Ascending aorta (tissue), 2 donors: ENCODE measurements around the gene CAMK1D. TPM values are rescaled to one million over a fixed set of nuclear protein-coding genes. Genes with fewer than 3 reads are reported as not detected.

Source experiments
- DNase-seq, 2 donors: peaks; one replicate each; pipeline ENCODE4 v3.0.0-alpha.2; 2019; ENCODE audit warnings: low spot score in 2 of 2
- H3K27ac ChIP-seq, 2 donors: fragments of 200-600 bp; sonication (generic); one replicate each; pipeline ENCODE4 v1.5.1; 2016 to 2017; ENCODE audit warnings: mild to moderate bottlenecking in 1 of 2
- H3K27me3 ChIP-seq: fragments of 200-600 bp; sonication (generic); one replicate; pipeline ENCODE4 v1.5.1; 2017
- H3K36me3 ChIP-seq, 2 donors: fragments of 200-600 bp; sonication (generic); one replicate each; pipeline ENCODE4 v1.5.1; 2016
- H3K4me1 ChIP-seq, 2 donors: fragments of 200-600 bp; sonication (generic); one replicate each; pipeline ENCODE4 v1.5.1; 2016 to 2017; ENCODE audit warnings: mild to moderate bottlenecking in 1 of 2
- H3K4me3 ChIP-seq, 2 donors: fragments of 200-600 bp; sonication (generic); one replicate each; pipeline ENCODE4 v1.5.1; 2016 to 2017; ENCODE audit warnings: mild to moderate bottlenecking in 1 of 2
- H3K9me3 ChIP-seq, 2 donors: fragments of 200-600 bp; sonication (generic); one replicate each; pipeline ENCODE4 v1.5.1; 2016
- intact Hi-C: fragments of 100-400 bp; cut with DNase I; formaldehyde crosslinking; loops from one replicate; pipeline ENCODE4 v1.15.1; 2023
- total RNA-seq: library from RNA; depleted of rRNA; stranded (reverse); fragments of >200 nt; gene quantifications from one replicate; pipeline ENCODE4 v1.1.0, GENCODE V29; 2016
- TF ChIP-seq, protein P1 (sequence below), 3 experiments: fragments of 200-600 bp in 2 of 3; fragments of 450-650 bp in 1 of 3; sonication (generic) in 2 of 3; IDR thresholded peaks; one replicate each; pipeline ENCODE4 v1.5.1; 2016 to 2019; ENCODE audit warnings: antibody characterized with exemption in 3 of 3, mild to moderate bottlenecking in 1 of 3, moderate library complexity in 1 of 3

The CAMK1D gene
- total RNA-seq, 1 donor from 2014 or later, result 4.2 TPM

DNA sequence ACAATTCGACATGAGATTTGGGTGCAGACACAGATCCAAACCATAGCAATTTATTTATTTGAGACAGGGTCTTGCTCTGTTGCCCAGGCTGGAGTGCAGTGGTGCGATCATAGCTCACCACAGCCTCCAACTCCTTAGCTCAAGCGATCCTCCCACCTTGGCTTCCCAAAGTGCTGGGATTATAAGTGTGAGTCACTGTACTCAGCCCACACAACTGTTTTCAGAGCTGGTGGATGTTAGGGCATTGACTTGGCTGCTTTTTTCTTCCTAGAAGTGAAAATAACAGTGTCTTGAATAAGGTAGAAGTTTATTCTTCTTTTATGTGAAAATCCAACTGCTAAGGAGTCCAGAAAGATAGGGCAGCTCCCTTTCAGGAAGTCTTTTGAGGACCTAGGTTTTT, 520.1 kb downstream of the CAMK1D start:
- TF ChIP-seq, protein P1, sequence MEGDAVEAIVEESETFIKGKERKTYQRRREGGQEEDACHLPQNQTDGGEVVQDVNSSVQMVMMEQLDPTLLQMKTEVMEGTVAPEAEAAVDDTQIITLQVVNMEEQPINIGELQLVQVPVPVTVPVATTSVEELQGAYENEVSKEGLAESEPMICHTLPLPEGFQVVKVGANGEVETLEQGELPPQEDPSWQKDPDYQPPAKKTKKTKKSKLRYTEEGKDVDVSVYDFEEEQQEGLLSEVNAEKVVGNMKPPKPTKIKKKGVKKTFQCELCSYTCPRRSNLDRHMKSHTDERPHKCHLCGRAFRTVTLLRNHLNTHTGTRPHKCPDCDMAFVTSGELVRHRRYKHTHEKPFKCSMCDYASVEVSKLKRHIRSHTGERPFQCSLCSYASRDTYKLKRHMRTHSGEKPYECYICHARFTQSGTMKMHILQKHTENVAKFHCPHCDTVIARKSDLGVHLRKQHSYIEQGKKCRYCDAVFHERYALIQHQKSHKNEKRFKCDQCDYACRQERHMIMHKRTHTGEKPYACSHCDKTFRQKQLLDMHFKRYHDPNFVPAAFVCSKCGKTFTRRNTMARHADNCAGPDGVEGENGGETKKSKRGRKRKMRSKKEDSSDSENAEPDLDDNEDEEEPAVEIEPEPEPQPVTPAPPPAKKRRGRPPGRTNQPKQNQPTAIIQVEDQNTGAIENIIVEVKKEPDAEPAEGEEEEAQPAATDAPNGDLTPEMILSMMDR (IDR thresholded peaks at IDR 0.05), result no peak
- Histone ChIP-seq H3K4me3 (no peak overlapping the region), H3K27ac (no peak overlapping the region), H3K4me1 (no peaks in the 10 kb centered on the region), H3K36me3 (no peaks in the 10 kb centered on the region), H3K9me3 (no peaks in the 10 kb centered on the region), H3K27me3 (no peaks in the 10 kb centered on the region)
- intact Hi-C loops, result no loop called here
- no peak for DNase-seq

DNA sequence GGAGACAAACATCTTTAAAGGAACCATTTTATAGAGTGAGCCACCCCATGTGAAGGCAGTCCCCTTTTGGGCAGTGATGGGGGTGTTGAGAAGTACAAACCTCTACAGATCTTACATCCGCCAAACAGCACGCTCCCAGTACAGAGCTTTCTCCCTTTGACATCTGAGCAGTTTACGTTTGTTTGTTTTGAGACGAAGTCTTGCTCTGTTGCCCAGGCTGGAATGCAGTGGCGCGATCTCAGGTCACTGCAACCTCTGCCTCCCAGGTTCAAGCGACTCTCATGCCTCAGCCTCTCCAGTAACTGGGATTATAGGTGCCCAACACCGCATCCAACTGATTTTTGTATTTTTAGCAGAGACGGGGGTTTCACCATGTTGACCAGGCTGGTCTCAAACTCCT, 523.2 kb downstream of the CAMK1D start:
- Histone ChIP-seq H3K36me3 (no peaks in the 10 kb centered on the region), H3K27ac (no peak overlapping the region), H3K4me1 (peaks cover 0 to 22% of the 10 kb centered on the region in 2 donors), H3K27me3 (no peaks in the 10 kb centered on the region), H3K4me3 (no peak overlapping the region), H3K9me3 (no peaks in the 10 kb centered on the region)
- intact Hi-C loops, result no loop called here
- DNase-seq, result no peak
- TF ChIP-seq, protein P1 (IDR thresholded peaks at IDR 0.05), result no peak

DNA sequence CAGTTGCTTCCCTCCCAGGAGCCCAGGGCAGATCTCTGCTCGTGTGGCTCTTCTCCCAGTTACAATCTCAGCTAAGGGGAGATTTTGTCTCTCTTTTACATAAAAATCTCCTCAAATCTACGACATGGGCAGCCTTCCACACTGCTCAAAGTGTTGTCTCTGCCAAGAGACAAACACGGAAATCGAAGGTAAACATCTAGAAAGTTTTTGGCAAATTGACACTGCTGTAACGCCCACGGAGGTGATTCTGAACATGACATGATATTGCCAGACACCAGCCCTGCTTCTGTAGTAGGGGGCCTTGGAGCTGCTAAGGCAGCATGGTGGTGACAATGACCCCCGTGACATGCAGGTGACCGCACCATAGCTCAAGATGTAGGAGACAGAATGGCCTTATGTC, 523.8 kb downstream of the CAMK1D start:
- no peak overlapping the region for H3K27ac ChIP-seq
- TF ChIP-seq, protein P1 (IDR thresholded peaks at IDR 0.05), result no peak
- no peaks in the 10 kb centered on the region for H3K9me3 ChIP-seq
- intact Hi-C loops, result no loop called here
- H3K4me1 ChIP-seq, result peaks cover 0 to 22% of the 10 kb centered on the region in 2 donors
- H3K27me3 ChIP-seq, result no peaks in the 10 kb centered on the region
- DNase-seq, result no peak
- no peak overlapping the region for H3K4me3 ChIP-seq
- H3K36me3 ChIP-seq, result no peaks in the 10 kb centered on the region

DNA sequence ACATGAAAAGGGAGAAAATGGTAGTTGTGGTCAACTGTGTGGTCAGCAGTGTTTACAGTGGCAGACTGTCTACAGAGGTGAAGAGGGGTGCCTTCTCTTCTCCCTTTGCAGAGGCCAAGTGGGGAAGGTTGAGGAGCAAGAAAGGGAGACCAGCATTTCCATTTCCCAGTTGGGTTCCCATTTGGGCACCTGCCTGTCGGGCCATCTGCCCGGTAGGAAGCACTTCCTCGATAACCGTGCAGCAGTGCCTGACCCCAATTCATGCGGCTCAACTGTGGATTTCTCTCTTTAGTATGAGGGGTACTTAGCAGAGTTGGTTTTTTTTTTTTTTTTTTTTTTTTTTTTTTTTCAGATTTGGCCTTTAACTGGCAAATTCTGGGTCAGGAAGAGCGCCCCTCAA, 525.2 kb downstream of the CAMK1D start:
- intact Hi-C loops, result no loop called here
- Histone ChIP-seq H3K4me1 (peaks cover 0 to 22% of the 10 kb centered on the region in 2 donors), H3K36me3 (no peaks in the 10 kb centered on the region), H3K9me3 (no peaks in the 10 kb centered on the region), H3K4me3 (no peak overlapping the region), H3K27ac (peak overlapping the region in 1 of 2 donors; percentile 22), H3K27me3 (no peaks in the 10 kb centered on the region)
- DNase-seq, result no peak
- TF ChIP-seq, protein P1 (IDR thresholded peaks at IDR 0.05), result no peak

DNA sequence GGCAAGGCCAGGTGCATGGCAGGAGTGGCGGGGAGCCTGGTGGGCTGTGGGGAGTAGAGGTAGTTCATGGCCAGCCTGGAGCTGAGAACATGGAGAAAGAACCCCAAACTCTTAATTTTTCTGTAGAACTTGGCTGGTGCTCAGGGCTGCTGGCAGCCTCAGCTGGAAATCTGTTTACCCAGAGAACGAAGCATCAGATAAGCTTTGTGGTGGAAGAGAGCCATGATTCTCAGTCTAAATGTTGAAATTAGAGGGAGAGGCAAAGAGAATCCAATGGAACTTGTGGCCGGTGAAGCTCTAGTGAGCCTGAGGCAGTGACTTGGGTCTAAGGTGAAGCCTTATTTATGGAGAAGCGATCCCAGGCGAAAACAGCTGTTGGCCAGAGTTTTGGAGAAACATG, 525.8 kb downstream of the CAMK1D start:
- TF ChIP-seq, protein P1 (IDR thresholded peaks at IDR 0.05), result no peak
- Histone ChIP-seq H3K27ac (peak overlapping the region; percentile 10 to 22), H3K4me1 (peaks cover 0 to 22% of the 10 kb centered on the region in 2 donors), H3K4me3 (no peak overlapping the region), H3K9me3 (no peaks in the 10 kb centered on the region), H3K27me3 (no peaks in the 10 kb centered on the region), H3K36me3 (no peaks in the 10 kb centered on the region)
- intact Hi-C loops, result no loop called here
- no peak for DNase-seq

DNA sequence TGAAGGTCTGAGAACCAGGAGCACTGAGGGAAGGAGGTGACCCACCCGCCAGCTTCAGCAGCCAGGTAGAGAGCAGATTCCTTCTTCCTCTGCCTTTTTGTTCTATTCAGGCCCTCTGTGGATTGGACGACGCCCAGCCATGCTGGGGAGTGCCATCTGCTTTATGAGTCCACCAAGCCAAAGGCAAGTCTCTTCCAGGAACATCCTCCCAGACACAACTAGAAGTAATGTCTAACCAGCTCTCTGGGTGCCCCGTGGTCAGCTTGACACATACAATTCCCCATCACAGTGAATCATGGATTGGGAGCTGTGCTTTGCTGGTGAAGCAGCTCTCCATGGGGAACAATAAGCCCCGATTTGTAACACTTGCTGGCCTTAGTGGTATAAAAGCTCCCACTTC, 526.9 kb downstream of the CAMK1D start:
- no peaks in the 10 kb centered on the region for H3K9me3 ChIP-seq
- intact Hi-C loops, result no loop called here
- TF ChIP-seq, protein P1 (IDR thresholded peaks at IDR 0.05), result no peak
- H3K27me3 ChIP-seq, result no peaks in the 10 kb centered on the region
- no peaks in the 10 kb centered on the region for H3K36me3 ChIP-seq
- no peak for DNase-seq
- H3K4me1 ChIP-seq, result peaks cover 0 to 22% of the 10 kb centered on the region in 2 donors
- H3K4me3 ChIP-seq, result no peak overlapping the region
- H3K27ac ChIP-seq, result no peak overlapping the region
